ENCODE data around the gene GAPVD1. TPM values are rescaled to one million over a fixed set of nuclear protein-coding genes. Genes with fewer than 3 reads are reported as not detected.
"Not testable (repeated sequence)": the region's sequence is repeated elsewhere in the genome, so short reads cannot be mapped to it uniquely, and the experiment has no call there.

Gene GAPVD1
- total RNA-seq, 4 donors from 2014 or later = 34.8 to 65.4 (median 44.1) TPM

DNA sequence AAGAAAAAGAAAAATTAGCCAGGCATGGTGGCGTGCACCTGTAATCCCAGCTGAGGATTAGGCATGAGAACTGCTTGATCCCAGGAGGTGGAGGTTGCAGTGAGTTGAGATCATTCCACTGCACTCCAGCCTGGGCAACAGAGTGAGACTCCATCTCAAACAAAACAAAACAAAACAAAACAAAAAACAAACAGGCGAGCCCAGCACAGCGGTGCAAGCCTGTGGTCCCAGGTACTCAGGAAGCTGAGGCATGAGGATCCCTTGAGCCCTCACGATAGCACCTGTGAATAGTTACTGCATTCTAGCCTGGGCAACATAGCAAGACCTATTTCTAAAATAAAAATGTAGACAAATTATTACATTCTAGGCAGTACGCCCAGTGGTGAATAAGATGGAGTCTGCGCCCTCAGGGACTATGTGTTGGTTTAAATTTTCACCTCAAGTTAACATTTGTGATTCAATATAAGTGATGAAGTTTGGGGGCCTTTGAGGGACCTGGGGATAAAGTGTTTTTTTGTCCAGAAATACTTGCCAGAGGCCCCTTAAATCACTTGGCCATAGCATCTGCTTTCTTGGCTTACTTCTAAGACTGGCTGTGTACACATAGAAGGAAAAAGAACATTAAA, 3.4 kb upstream of the GAPVD1 start:
- Histone ChIP-seq H3K36me3 (no peaks in the 10 kb centered on the region), H3K4me1 (peaks cover 0 to 17% (median 9%) of the 10 kb centered on the region in 3 donors), H3K27me3 (no peaks in the 10 kb centered on the region), H3K9me3 (no peaks in the 10 kb centered on the region), H3K27ac (no peak overlapping the region), H3K4me3 (no peak overlapping the region)
- DNase-seq = no peak
- intact Hi-C loops (cut with DNase I) = no loop called here
- no peak for TF ChIP-seq POLR2A (IDR thresholded peaks at IDR 0.05)
- TF ChIP-seq, protein P1, sequence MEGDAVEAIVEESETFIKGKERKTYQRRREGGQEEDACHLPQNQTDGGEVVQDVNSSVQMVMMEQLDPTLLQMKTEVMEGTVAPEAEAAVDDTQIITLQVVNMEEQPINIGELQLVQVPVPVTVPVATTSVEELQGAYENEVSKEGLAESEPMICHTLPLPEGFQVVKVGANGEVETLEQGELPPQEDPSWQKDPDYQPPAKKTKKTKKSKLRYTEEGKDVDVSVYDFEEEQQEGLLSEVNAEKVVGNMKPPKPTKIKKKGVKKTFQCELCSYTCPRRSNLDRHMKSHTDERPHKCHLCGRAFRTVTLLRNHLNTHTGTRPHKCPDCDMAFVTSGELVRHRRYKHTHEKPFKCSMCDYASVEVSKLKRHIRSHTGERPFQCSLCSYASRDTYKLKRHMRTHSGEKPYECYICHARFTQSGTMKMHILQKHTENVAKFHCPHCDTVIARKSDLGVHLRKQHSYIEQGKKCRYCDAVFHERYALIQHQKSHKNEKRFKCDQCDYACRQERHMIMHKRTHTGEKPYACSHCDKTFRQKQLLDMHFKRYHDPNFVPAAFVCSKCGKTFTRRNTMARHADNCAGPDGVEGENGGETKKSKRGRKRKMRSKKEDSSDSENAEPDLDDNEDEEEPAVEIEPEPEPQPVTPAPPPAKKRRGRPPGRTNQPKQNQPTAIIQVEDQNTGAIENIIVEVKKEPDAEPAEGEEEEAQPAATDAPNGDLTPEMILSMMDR (IDR thresholded peaks at IDR 0.05) = no peak
- 63 to 77% methylated on average over 6 of the region's 6 CpGs for WGBS, 2 donors

GRCh38 chr9:125258832-125259534, 2.6 kb upstream of the GAPVD1 start:
- H3K36me3 ChIP-seq = peaks cover 0 to 5% (median 0%) of the 10 kb centered on the region in 3 donors
- DNase-seq = no peak
- 59 to 64% methylated on average over 2 of the region's 2 CpGs for WGBS, 2 donors

GRCh38 chr9:125260561-125260960, 1.1 kb upstream of the GAPVD1 start:
- no peak for TF ChIP-seq POLR2A (IDR thresholded peaks at IDR 0.05)
- TF ChIP-seq, protein P1 (IDR thresholded peaks at IDR 0.05) = no peak
- H3K4me3 ChIP-seq = peak overlapping the region in 1 of 4 donors; percentile 98
- DNase-seq = no peak
- intact Hi-C loops (cut with DNase I) = no loop called here
- H3K9me3 ChIP-seq = no peaks in the 10 kb centered on the region
- H3K27me3 ChIP-seq = no peaks in the 10 kb centered on the region
- peak overlapping the region; percentile 85 to 94 (median 89) for H3K27ac ChIP-seq
- H3K36me3 ChIP-seq = peaks cover 0 to 20% (median 0%) of the 10 kb centered on the region in 3 donors
- H3K4me1 ChIP-seq = peaks cover 0 to 40% (median 21%) of the 10 kb centered on the region in 3 donors

More at GRCh38 chr9:125258832-125259534, 2.6 kb upstream of the GAPVD1 start:
- Histone ChIP-seq H3K27ac (no peak overlapping the region), H3K4me3 (no peak overlapping the region), H3K27me3 (no peaks in the 10 kb centered on the region), H3K4me1 (peaks cover 0 to 24% (median 15%) of the 10 kb centered on the region in 3 donors), H3K9me3 (no peaks in the 10 kb centered on the region)
- intact Hi-C loops (cut with DNase I) = no loop called here
- TF ChIP-seq POLR2A (IDR thresholded peaks at IDR 0.05) = no peak
- TF ChIP-seq, protein P1 (IDR thresholded peaks at IDR 0.05) = no peak

GRCh38 chr9:125262294-125262991, 817 bp downstream of the GAPVD1 start:
- no peak for DNase-seq
- no peak for TF ChIP-seq POLR2A (IDR thresholded peaks at IDR 0.05)
- TF ChIP-seq, protein P1 (IDR thresholded peaks at IDR 0.05) = no peak

DNA sequence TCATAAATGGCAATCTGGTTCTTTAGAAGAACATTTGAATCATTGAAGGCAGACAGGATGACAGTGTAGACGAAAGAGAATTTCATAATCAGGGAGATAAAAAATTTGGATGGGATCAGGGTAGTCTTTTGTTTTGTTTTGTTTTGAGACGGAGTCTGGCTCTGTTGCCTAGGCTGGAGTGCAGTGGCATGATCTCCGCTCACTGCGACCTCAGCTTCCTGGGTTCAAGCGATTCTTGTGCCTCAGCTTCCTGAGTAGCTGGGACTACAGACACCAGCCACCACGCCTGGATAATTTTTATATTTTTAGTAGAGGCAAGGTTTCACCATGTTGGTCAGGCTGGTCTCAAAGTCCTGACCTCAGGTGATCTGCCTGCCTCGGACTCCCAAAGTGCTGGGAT, 2.4 kb downstream of the GAPVD1 start:
- 69 to 72% methylated on average over 7 of the region's 7 CpGs for WGBS, 2 donors
- DNase-seq; H3K9me3 ChIP-seq; H3K27me3 ChIP-seq; H3K4me3 ChIP-seq; H3K27ac ChIP-seq; intact Hi-C loops (cut with DNase I): not testable (repeated sequence)
- H3K4me1 ChIP-seq = peaks cover 0 to 63% (median 24%) of the 10 kb centered on the region in 3 donors
- H3K36me3 ChIP-seq = peaks cover 0 to 43% (median 0%) of the 10 kb centered on the region in 3 donors

More at GRCh38 chr9:125262294-125262991, 817 bp downstream of the GAPVD1 start:
- Histone ChIP-seq H3K27ac (peak overlapping the region; percentile 85 to 94 (median 89)), H3K4me1 (peaks cover 0 to 48% (median 24%) of the 10 kb centered on the region in 3 donors), H3K9me3 (no peaks in the 10 kb centered on the region), H3K36me3 (peaks cover 0 to 37% (median 0%) of the 10 kb centered on the region in 3 donors), H3K27me3 (no peaks in the 10 kb centered on the region), H3K4me3 (peak overlapping the region; percentile 80 to 99 (median 92))
- intact Hi-C loops (cut with DNase I) = no loop called here
- 15 to 19% methylated on average over 11 of the region's 11 CpGs for WGBS, 2 donors

Measured in esophagus squamous epithelium (tissue), 5 donors.